ENCODE measurements around the gene SLC1A6. TPM values are rescaled to one million over a fixed set of nuclear protein-coding genes. Genes with fewer than 3 reads are reported as not detected.
"Not testable (repeated sequence)": the region's sequence is repeated elsewhere in the genome, so short reads cannot be mapped to it uniquely, and the experiment has no call there.

Gene SLC1A6
- total RNA-seq, 6 donors from 2014 or later: not detected

GRCh38 chr19:14949876-14950275 is 29.8 kb downstream of the SLC1A6 start:
- 58 to 76% methylated on average over 8 of the region's 8 CpGs for WGBS, 2 donors
- no peaks in the 10 kb centered on the region for H3K27me3 ChIP-seq
- H3K9me3 ChIP-seq: no peaks in the 10 kb centered on the region
- TF ChIP-seq POLR2A (IDR thresholded peaks at IDR 0.05) (no peak), CTCF (IDR thresholded peaks at IDR 0.05) (no peak), POLR2AphosphoS5 (IDR thresholded peaks at IDR 0.05) (no peak), EP300 (IDR thresholded peaks at IDR 0.05) (no peak)
- no peak overlapping the region for H3K27ac ChIP-seq
- no peak for ATAC-seq (ENCODE audit: low FRiP score in 2 of 2)
- no peaks in the 10 kb centered on the region for H3K4me1 ChIP-seq
- no peak for DNase-seq
- no peak overlapping the region for H3K4me3 ChIP-seq
- H3K36me3 ChIP-seq: no peaks in the 10 kb centered on the region

GRCh38 chr19:14949413-14949812 is 30.3 kb downstream of the SLC1A6 start:
- not testable (repeated sequence) for H3K9me3 ChIP-seq; H3K36me3 ChIP-seq; H3K4me3 ChIP-seq; DNase-seq; ATAC-seq (ENCODE audit: low FRiP score in 2 of 2); H3K27me3 ChIP-seq; H3K27ac ChIP-seq; H3K4me1 ChIP-seq
- 86 to 92% methylated on average over 10 of the region's 10 CpGs for WGBS, 2 donors

GRCh38 chr19:14944456-14944855 is 35.2 kb downstream of the SLC1A6 start:
- DNase-seq (no peak), ATAC-seq (ENCODE audit: low FRiP score in 2 of 2) (no peak)
- TF ChIP-seq POLR2A (IDR thresholded peaks at IDR 0.05) (no peak), POLR2AphosphoS5 (IDR thresholded peaks at IDR 0.05) (no peak), CTCF (IDR thresholded peaks at IDR 0.05) (no peak), EP300 (IDR thresholded peaks at IDR 0.05) (no peak)
- no peaks in the 10 kb centered on the region for H3K9me3 ChIP-seq
- no peaks in the 10 kb centered on the region for H3K4me1 ChIP-seq
- no peak overlapping the region for H3K4me3 ChIP-seq
- H3K36me3 ChIP-seq: no peaks in the 10 kb centered on the region
- 75 to 87% methylated on average over 1 of the region's 1 CpG for WGBS, 2 donors
- no peaks in the 10 kb centered on the region for H3K27me3 ChIP-seq
- H3K27ac ChIP-seq: no peak overlapping the region

GRCh38 chr19:14943601-14944000 is 36.1 kb downstream of the SLC1A6 start:
- Histone ChIP-seq H3K27me3 (no peaks in the 10 kb centered on the region), H3K27ac (no peak overlapping the region), H3K9me3 (no peaks in the 10 kb centered on the region), H3K36me3 (no peaks in the 10 kb centered on the region), H3K4me3 (no peak overlapping the region), H3K4me1 (no peaks in the 10 kb centered on the region)
- 49 to 50% methylated on average over 4 of the region's 4 CpGs for WGBS, 2 donors
- no peak for DNase-seq
- TF ChIP-seq POLR2AphosphoS5 (IDR thresholded peaks at IDR 0.05) (no peak), CTCF (IDR thresholded peaks at IDR 0.05) (no peak), POLR2A (IDR thresholded peaks at IDR 0.05) (no peak), EP300 (IDR thresholded peaks at IDR 0.05) (no peak)
- no peak for ATAC-seq (ENCODE audit: low FRiP score in 2 of 2)

- 85 to 91% methylated on average over 6 of the region's 6 CpGs for WGBS, 2 donors
- no peak for ATAC-seq (ENCODE audit: low FRiP score in 2 of 2)
These were observed 38.5 kb downstream of the SLC1A6 start, which contains the start of gene OR7C2 for GRCh38 chr19:14941189-14941588. OR7C2 (plus strand) TSS chr19:14941489; CDS start chr19:14941489, 0 bp downstream.

More at GRCh38 chr19:14941189-14941588, 38.5 kb downstream of the SLC1A6 start, which contains the start of gene OR7C2:
- Histone ChIP-seq H3K4me1 (no peaks in the 10 kb centered on the region), H3K36me3 (no peaks in the 10 kb centered on the region), H3K27ac (no peak within 1 kb of the TSS), H3K4me3 (no peak within 1 kb of the TSS), H3K9me3 (no peaks in the 10 kb centered on the region), H3K27me3 (no peaks in the 10 kb centered on the region)
- DNase-seq: no peak
- TF ChIP-seq POLR2A (IDR thresholded peaks at IDR 0.05) (no peak), EP300 (IDR thresholded peaks at IDR 0.05) (no peak), CTCF (IDR thresholded peaks at IDR 0.05) (no peak), POLR2AphosphoS5 (IDR thresholded peaks at IDR 0.05) (no peak)

All from upper lobe of left lung (tissue), 6 donors.